H1 (cell line): ENCODE results near the gene TOP2B. TPM values are rescaled to one million over a fixed set of nuclear protein-coding genes. Genes with fewer than 3 reads are reported as not detected.

Experiments used
- CBX8 ChIP-seq: fragments of 300-800, 300-1000 bp; sonication (generic); IDR thresholded peaks from 2 replicates; pipeline ENCODE4 v1.7.1; 2016; ENCODE audit warnings: low read depth, low read length, borderline replicate concordance
- CHD7 ChIP-seq: fragments of 300-600 bp; sonication (generic); IDR thresholded peaks from 2 replicates; pipeline ENCODE4 v1.7.1; 2012; ENCODE audit warnings: low read length, moderate library complexity, mild to moderate bottlenecking, inconsistent platforms; ENCODE audit not compliant: insufficient replicate concordance
- E2F6 ChIP-seq: IDR thresholded peaks from 2 replicates; pipeline ENCODE4 v1.6.1; 2012; ENCODE audit warnings: inconsistent platforms
- EZH2 ChIP-seq: fragments of 200-600 bp; sonication (generic); IDR thresholded peaks from 2 replicates; pipeline ENCODE4 v1.7.1; 2012; ENCODE audit warnings: low read depth, mild to moderate bottlenecking, moderate library complexity, low read length, inconsistent platforms; ENCODE audit not compliant: severe bottlenecking
- JUND ChIP-seq: IDR thresholded peaks from 2 replicates; pipeline ENCODE4 v1.6.1; 2011; ENCODE audit warnings: mild to moderate bottlenecking, improper control_type of control experiment, low read length
- polyA plus RNA-seq, 7 experiments: library from polyadenylated mRNA; depleted of rRNA in 3 of 7; stranded (reverse) in 5 of 7; unstranded in 2 of 7; fragments of >200 nt in 5 of 7; fragments of 200-250 nt in 2 of 7; gene quantifications; 1 replicate in 5 of 7; 2 replicates in 1 of 7; 4 replicates in 1 of 7; pipeline versions ENCODE4 v1.2.1 to v1.2.3, GENCODE V29; 2011 to 2013; ENCODE audit warnings: missing spikeins in 2 of 7, mixed read lengths in 2 of 7
- total RNA-seq: library from RNA; stranded (reverse); fragmentation: NEBNext Ultra II Directional; extraction: Animal tissue kit (Norgen Biotek cat#: 25700); gene quantifications from 2 replicates; pipeline ENCODE4 v1.2.1, GENCODE V29; 2021

Gene TOP2B
- total and polyA plus RNA-seq, 2 of the 8 experiments (the other 6 are each of a cell fraction or from before 2014, with no cell fraction given): 34.9 to 206 TPM

- TF ChIP-seq EZH2 (no peak), CHD7 (no peak), CBX8 (no peak), JUND (no peak), E2F6 (no peak)
Observed at GRCh38 chr3:25581823-25582222, 82.9 kb downstream of the TOP2B start (continued).
